Body of pancreas (tissue), 4 donors: ENCODE measurements around the gene CHN2. TPM values are rescaled to one million over a fixed set of nuclear protein-coding genes. Genes with fewer than 3 reads are reported as not detected.

Source experiments
- ATAC-seq: fragments of 150-250 bp; one replicate; pipeline ENCODE4 v1.9.1; 2016
- DNase-seq, 4 donors: peaks; one replicate each; pipeline ENCODE4 v3.0.0-alpha.2; 2019
- H3K27ac ChIP-seq, 4 donors: fragments of 200-600 bp; sonication (generic); 1 replicate in 3 of 4; 2 replicates in 1 of 4; pipeline versions ENCODE4 v1.5.1 to v1.6.1; 2016 to 2019; ENCODE audit warnings: mild to moderate bottlenecking in 1 of 4, mixed read lengths in 1 of 4, moderate library complexity in 1 of 4
- H3K27me3 ChIP-seq, 2 donors: fragments of 200-600 bp; sonication (generic); one replicate each; pipeline ENCODE4 v1.6.0; 2016; ENCODE audit warnings: mild to moderate bottlenecking in 1 of 2
- H3K36me3 ChIP-seq, 2 donors: fragments of 200-600 bp; sonication (generic); replicated peaks in 1 of 2; 2 replicates each; pipeline ENCODE4 v1.5.1; 2016; ENCODE audit warnings: low read depth in 2 of 2; ENCODE audit not compliant: insufficient read depth in 1 of 2
- H3K4me1 ChIP-seq: fragments of 200-600 bp; sonication (generic); one replicate; pipeline ENCODE4 v1.6.0; 2016
- H3K4me3 ChIP-seq, 2 donors: fragments of 200-600 bp; sonication (generic); 1 replicate in 1 of 2; 2 replicates in 1 of 2; pipeline ENCODE4 v1.5.1; 2016 to 2019
- H3K9me3 ChIP-seq, 3 donors: fragments of 200-600 bp; sonication (generic); 1 replicate in 2 of 3; 2 replicates in 1 of 3; pipeline ENCODE4 v1.5.1; 2016
- POLR2A ChIP-seq, 3 donors: fragments of 450-650 bp; IDR thresholded peaks; one replicate each; pipeline ENCODE4 v1.6.1; 2016; ENCODE audit warnings: antibody characterized with exemption in 3 of 3, mild to moderate bottlenecking in 2 of 3
- WGBS, 2 donors: methylation state at CpG; one replicate each; pipeline ENCODE4 v1.1.5; 2017; 5-methylcytosine and 5-hydroxymethylcytosine counted together
- intact Hi-C: fragments of 100-400 bp; cut with DNase I; formaldehyde crosslinking; loops from one replicate; pipeline ENCODE4 v1.15.1; 2023
- total RNA-seq, 2 donors: library from RNA; depleted of rRNA; stranded (reverse); fragments of >200 nt; gene quantifications; one replicate each; pipeline ENCODE4 v1.1.0, GENCODE V29; 2016
- TF ChIP-seq, protein P1 (sequence below), 7 experiments: fragments of 450-650 bp in 4 of 7; fragments of 200-600 bp in 3 of 7; sonication (generic) in 3 of 7; IDR thresholded peaks; one replicate each; pipeline ENCODE4 v1.5.1; 2016 to 2019; ENCODE audit warnings: antibody characterized with exemption in 7 of 7

Gene CHN2
- total RNA-seq, 2 donors from 2014 or later = 55.7 to 58.6 TPM

DNA sequence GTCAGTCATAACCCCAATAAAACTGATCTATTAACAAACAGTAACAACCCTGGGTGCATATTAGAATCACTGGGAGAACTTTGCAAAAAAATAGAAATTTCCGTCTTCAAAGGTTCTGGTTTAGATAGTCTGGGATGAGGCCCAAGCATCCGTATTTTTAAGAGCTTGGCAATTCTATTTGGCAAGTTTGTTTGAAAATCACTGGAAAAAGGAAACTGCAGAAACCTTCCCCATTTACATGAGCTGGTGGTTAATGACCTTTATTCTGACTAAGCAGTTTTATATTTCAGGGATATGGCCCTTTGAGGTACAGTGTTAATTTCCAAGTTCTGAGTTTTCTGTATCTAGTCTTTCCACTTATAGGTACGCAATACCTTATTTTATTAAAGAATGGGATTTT lies 253.3 kb downstream of the CHN2 start:
- Histone ChIP-seq H3K36me3 (peaks cover 0 to 1% of the 10 kb centered on the region in 2 donors), H3K4me1 (no peaks in the 10 kb centered on the region), H3K4me3 (no peak overlapping the region), H3K27ac (no peak overlapping the region), H3K27me3 (no peaks in the 10 kb centered on the region), H3K9me3 (no peaks in the 10 kb centered on the region)
- TF ChIP-seq POLR2A (IDR thresholded peaks at IDR 0.05) = no peak
- TF ChIP-seq, protein P1, sequence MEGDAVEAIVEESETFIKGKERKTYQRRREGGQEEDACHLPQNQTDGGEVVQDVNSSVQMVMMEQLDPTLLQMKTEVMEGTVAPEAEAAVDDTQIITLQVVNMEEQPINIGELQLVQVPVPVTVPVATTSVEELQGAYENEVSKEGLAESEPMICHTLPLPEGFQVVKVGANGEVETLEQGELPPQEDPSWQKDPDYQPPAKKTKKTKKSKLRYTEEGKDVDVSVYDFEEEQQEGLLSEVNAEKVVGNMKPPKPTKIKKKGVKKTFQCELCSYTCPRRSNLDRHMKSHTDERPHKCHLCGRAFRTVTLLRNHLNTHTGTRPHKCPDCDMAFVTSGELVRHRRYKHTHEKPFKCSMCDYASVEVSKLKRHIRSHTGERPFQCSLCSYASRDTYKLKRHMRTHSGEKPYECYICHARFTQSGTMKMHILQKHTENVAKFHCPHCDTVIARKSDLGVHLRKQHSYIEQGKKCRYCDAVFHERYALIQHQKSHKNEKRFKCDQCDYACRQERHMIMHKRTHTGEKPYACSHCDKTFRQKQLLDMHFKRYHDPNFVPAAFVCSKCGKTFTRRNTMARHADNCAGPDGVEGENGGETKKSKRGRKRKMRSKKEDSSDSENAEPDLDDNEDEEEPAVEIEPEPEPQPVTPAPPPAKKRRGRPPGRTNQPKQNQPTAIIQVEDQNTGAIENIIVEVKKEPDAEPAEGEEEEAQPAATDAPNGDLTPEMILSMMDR (IDR thresholded peaks at IDR 0.05) = no peak
- WGBS, 2 donors = 81 to 94% methylated on average over 3 of the region's 3 CpGs
- DNase-seq (no peak), ATAC-seq (no peak)
- intact Hi-C loops = no loop called here

DNA sequence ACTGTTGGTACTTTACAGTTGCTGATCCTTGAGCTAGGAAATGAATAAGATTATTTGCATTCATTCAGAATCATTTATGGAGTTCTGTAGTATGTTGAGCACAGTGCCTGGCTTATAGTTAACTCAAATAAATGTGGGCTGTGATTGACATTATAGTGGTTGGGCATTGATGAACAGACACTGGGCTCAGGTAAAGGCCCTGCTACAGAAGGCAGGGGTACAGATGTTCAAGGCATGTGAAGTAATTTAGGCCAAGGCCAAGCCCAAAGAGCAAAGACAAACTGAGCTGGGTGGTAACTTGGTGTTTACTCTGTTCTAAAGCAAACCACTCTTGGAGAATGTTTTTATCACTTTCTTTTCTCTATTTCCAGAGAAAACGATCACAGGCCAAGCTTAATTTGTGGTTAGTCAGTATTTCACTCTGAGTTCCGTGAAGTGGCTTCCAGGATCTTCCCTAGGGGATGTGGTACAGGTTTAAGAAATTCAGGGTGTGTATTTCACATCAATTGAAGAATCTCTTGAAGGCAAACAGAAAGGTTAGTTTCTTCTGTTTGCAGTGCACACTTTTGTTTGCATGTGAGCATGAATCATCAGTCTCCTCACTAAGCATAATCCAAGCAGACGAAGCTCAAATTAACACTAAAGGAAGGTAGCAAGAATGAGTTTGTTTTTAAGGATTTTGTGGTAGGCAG lies 255.1 kb downstream of the CHN2 start:
- no peak overlapping the region for H3K27ac ChIP-seq
- peaks cover 0 to 1% of the 10 kb centered on the region in 2 donors for H3K36me3 ChIP-seq
- no peaks in the 10 kb centered on the region for H3K4me1 ChIP-seq
- H3K27me3 ChIP-seq = no peaks in the 10 kb centered on the region
- no peak for ATAC-seq
- intact Hi-C loops = no loop called here
- no peaks in the 10 kb centered on the region for H3K9me3 ChIP-seq
- 52 to 53% methylated on average over 3 of the region's 3 CpGs for WGBS, 2 donors
- no peak for DNase-seq
- TF ChIP-seq POLR2A (IDR thresholded peaks at IDR 0.05) = no peak
- TF ChIP-seq, protein P1 (IDR thresholded peaks at IDR 0.05) = no peak
- H3K4me3 ChIP-seq = no peak overlapping the region

DNA sequence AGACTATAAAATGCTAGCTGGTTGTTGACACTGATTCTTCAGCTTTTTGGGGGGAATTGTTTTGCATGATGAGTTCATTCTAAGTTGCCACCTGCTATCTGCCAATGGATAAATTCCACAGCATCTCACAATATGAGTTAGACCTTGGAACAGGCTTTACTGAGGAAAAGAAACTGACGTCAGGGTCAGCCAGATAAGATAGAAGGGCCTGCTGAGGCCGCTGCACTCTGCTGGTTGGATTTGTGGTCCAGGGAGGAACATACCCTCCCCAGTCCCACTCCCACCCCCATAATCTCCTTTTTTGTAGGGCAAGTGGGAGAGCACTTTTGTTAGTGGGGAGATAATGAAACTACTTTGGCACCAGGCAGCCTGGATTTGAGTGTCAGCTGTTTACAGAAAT lies 258.4 kb downstream of the CHN2 start:
- no peaks in the 10 kb centered on the region for H3K4me1 ChIP-seq
- no peak for ATAC-seq
- DNase-seq = no peak
- H3K4me3 ChIP-seq = no peak overlapping the region
- TF ChIP-seq, protein P1 (IDR thresholded peaks at IDR 0.05) = no peak
- TF ChIP-seq POLR2A (IDR thresholded peaks at IDR 0.05) = no peak
- no peaks in the 10 kb centered on the region for H3K27me3 ChIP-seq
- H3K36me3 ChIP-seq = peaks cover 0 to 1% of the 10 kb centered on the region in 2 donors
- no peak overlapping the region for H3K27ac ChIP-seq
- WGBS, 2 donors = 42 to 45% methylated on average over 2 of the region's 2 CpGs
- H3K9me3 ChIP-seq = no peaks in the 10 kb centered on the region
- intact Hi-C loops = no loop called here

DNA sequence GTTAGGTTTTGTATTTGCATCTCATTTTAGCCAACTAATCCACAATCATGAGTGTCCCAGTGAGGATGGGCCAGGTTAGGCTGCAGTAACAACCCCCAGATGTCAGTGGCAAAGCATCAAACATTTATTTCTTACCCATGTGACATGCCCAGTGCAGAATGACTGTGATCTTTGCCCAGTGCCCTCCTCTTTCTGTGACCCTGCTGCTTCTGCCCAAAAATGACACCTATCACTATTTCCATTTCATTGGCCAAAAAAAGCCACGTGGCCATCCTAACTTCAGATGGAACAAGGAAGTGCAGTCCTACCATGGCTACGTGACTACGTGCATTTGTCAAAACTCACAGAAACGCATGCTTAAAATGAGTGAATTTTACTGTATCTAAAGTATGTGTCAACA lies 259.9 kb downstream of the CHN2 start:
- DNase-seq = no peak
- no peaks in the 10 kb centered on the region for H3K4me1 ChIP-seq
- 91 to 93% methylated on average over 4 of the region's 4 CpGs for WGBS, 2 donors

More for the DNA sequence above, 259.9 kb downstream of the CHN2 start:
- peaks cover 0 to 1% of the 10 kb centered on the region in 2 donors for H3K36me3 ChIP-seq
- TF ChIP-seq, protein P1 (IDR thresholded peaks at IDR 0.05) = no peak
- no peak for TF ChIP-seq POLR2A (IDR thresholded peaks at IDR 0.05)
- no peak for ATAC-seq
- intact Hi-C loops = no loop called here
- no peak overlapping the region for H3K4me3 ChIP-seq
- no peaks in the 10 kb centered on the region for H3K27me3 ChIP-seq
- H3K9me3 ChIP-seq = no peaks in the 10 kb centered on the region
- no peak overlapping the region for H3K27ac ChIP-seq
